Measurements from ENCODE around the gene TRIM28. TPM values are rescaled to one million over a fixed set of nuclear protein-coding genes. Genes with fewer than 3 reads are reported as not detected.

The TRIM28 gene
- polyA plus RNA-seq, 1 donor from 2014 or later: 256 TPM

DNA sequence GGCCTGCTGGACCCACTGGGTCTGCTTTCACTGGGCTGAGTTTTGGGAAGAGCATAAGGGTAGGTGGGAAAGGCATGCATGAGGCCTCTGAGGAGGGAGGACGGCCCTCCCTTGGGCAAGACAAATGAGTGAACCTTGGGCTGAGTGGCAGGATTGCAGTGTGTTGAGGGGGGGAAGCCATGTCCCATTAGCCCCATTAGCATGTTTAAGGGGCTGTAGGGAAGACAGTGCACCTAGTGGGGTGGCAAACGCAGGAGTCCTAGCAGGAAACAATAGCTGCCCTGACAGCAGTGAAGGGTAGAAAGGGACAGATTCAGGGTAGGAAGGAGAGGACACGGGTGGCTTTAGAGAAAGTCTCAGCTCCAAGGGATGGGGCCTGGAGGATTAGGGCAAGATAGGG lies 21.2 kb upstream of the TRIM28 start:
- no peak for TF ChIP-seq POLR2AphosphoS5 (IDR thresholded peaks at IDR 0.05)
- no peak for TF ChIP-seq RAD21 (conservative IDR thresholded peaks at IDR 0.05)
- no peak for TF ChIP-seq TAF1 (IDR thresholded peaks at IDR 0.05; ENCODE audit: low read depth)
- TF ChIP-seq EP300 (conservative IDR thresholded peaks at IDR 0.05; ENCODE audit: poor library complexity, severe bottlenecking): no peak
- TF ChIP-seq, protein P1, sequence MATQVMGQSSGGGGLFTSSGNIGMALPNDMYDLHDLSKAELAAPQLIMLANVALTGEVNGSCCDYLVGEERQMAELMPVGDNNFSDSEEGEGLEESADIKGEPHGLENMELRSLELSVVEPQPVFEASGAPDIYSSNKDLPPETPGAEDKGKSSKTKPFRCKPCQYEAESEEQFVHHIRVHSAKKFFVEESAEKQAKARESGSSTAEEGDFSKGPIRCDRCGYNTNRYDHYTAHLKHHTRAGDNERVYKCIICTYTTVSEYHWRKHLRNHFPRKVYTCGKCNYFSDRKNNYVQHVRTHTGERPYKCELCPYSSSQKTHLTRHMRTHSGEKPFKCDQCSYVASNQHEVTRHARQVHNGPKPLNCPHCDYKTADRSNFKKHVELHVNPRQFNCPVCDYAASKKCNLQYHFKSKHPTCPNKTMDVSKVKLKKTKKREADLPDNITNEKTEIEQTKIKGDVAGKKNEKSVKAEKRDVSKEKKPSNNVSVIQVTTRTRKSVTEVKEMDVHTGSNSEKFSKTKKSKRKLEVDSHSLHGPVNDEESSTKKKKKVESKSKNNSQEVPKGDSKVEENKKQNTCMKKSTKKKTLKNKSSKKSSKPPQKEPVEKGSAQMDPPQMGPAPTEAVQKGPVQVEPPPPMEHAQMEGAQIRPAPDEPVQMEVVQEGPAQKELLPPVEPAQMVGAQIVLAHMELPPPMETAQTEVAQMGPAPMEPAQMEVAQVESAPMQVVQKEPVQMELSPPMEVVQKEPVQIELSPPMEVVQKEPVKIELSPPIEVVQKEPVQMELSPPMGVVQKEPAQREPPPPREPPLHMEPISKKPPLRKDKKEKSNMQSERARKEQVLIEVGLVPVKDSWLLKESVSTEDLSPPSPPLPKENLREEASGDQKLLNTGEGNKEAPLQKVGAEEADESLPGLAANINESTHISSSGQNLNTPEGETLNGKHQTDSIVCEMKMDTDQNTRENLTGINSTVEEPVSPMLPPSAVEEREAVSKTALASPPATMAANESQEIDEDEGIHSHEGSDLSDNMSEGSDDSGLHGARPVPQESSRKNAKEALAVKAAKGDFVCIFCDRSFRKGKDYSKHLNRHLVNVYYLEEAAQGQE (IDR thresholded peaks at IDR 0.05; ENCODE audit: borderline replicate concordance): no peak
- no peak for TF ChIP-seq SMC3 (conservative IDR thresholded peaks at IDR 0.05; ENCODE audit: poor library complexity)
- TF ChIP-seq EZH2 (IDR thresholded peaks at IDR 0.05; ENCODE audit: borderline replicate concordance, insufficient read depth, low read length, poor library complexity, severe bottlenecking): no peak
- TF ChIP-seq, protein P2, sequence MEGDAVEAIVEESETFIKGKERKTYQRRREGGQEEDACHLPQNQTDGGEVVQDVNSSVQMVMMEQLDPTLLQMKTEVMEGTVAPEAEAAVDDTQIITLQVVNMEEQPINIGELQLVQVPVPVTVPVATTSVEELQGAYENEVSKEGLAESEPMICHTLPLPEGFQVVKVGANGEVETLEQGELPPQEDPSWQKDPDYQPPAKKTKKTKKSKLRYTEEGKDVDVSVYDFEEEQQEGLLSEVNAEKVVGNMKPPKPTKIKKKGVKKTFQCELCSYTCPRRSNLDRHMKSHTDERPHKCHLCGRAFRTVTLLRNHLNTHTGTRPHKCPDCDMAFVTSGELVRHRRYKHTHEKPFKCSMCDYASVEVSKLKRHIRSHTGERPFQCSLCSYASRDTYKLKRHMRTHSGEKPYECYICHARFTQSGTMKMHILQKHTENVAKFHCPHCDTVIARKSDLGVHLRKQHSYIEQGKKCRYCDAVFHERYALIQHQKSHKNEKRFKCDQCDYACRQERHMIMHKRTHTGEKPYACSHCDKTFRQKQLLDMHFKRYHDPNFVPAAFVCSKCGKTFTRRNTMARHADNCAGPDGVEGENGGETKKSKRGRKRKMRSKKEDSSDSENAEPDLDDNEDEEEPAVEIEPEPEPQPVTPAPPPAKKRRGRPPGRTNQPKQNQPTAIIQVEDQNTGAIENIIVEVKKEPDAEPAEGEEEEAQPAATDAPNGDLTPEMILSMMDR (IDR thresholded peaks at IDR 0.05; ENCODE audit: poor library complexity, severe bottlenecking): no peak
- TF ChIP-seq MXI1 (conservative IDR thresholded peaks at IDR 0.05; ENCODE audit: poor library complexity, severe bottlenecking): no peak
- Histone ChIP-seq H3K9me2 (ENCODE audit: insufficient read depth, low read length) (no peaks in the 10 kb centered on the region), H3K4me3 (ENCODE audit: low read length) (no peak overlapping the region), H3K27ac (ENCODE audit: low read length) (no peak overlapping the region), H3K9me3 (ENCODE audit: low read length) (no peaks in the 10 kb centered on the region), H3K27me3 (ENCODE audit: insufficient read depth, low read depth, low read length) (no peaks in the 10 kb centered on the region), H3K79me2 (replicated peaks; ENCODE audit: insufficient read depth, low read length) (peaks cover 8% of the 10 kb centered on the region), H3K4me2 (ENCODE audit: low read length) (no peak overlapping the region), H3F3A (ENCODE audit: insufficient read depth, low read length, poor library complexity, severe bottlenecking) (peaks cover 7% of the 10 kb centered on the region), H2AFZ (ENCODE audit: low read depth, low read length) (no peak overlapping the region), H3K36me3 (ENCODE audit: insufficient read depth, low read length) (no peaks in the 10 kb centered on the region), H4K20me1 (ENCODE audit: insufficient read depth) (no peaks in the 10 kb centered on the region), H3K9ac (ENCODE audit: low read length) (no peak overlapping the region)

DNA sequence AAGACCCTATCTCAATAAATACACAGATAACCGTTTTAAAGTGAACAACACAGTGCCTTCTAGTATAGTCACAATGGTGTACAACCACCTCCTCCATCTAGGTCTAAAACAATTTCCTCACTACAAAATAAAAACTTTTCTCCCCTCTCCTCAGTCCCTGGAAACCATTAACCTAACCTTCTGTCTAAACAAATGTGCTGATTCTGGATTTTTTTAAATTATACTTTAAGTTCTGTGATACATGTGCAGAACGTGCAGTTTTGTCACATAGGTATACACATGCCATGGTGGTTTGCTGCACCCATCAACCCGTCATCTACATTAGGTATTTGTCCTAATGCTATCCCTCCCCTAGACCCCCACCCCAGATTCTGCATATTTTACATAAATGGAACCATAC lies 14.5 kb upstream of the TRIM28 start:
- no peaks in the 10 kb centered on the region for H3F3A ChIP-seq (ENCODE audit: insufficient read depth, low read length, poor library complexity, severe bottlenecking)
- H3K4me3 ChIP-seq (ENCODE audit: low read length): no peak overlapping the region
- H3K27me3 ChIP-seq (ENCODE audit: insufficient read depth, low read depth, low read length): no peaks in the 10 kb centered on the region
- no peak overlapping the region for H3K4me2 ChIP-seq (ENCODE audit: low read length)
- no peaks in the 10 kb centered on the region for H3K9me3 ChIP-seq (ENCODE audit: low read length)
- H3K79me2 ChIP-seq (replicated peaks; ENCODE audit: insufficient read depth, low read length): no peaks in the 10 kb centered on the region
- H3K27ac ChIP-seq (ENCODE audit: low read length): no peak overlapping the region
- no peak overlapping the region for H2AFZ ChIP-seq (ENCODE audit: low read depth, low read length)
- TF ChIP-seq MXI1 (conservative IDR thresholded peaks at IDR 0.05; ENCODE audit: poor library complexity, severe bottlenecking) (no peak), POLR2AphosphoS5 (IDR thresholded peaks at IDR 0.05) (no peak), EZH2 (IDR thresholded peaks at IDR 0.05; ENCODE audit: borderline replicate concordance, insufficient read depth, low read length, poor library complexity, severe bottlenecking) (no peak), EP300 (conservative IDR thresholded peaks at IDR 0.05; ENCODE audit: poor library complexity, severe bottlenecking) (no peak), SMC3 (conservative IDR thresholded peaks at IDR 0.05; ENCODE audit: poor library complexity) (no peak), RAD21 (conservative IDR thresholded peaks at IDR 0.05) (no peak), TAF1 (IDR thresholded peaks at IDR 0.05; ENCODE audit: low read depth) (no peak)
- TF ChIP-seq, protein P2 (IDR thresholded peaks at IDR 0.05; ENCODE audit: poor library complexity, severe bottlenecking): no peak
- TF ChIP-seq, protein P1 (IDR thresholded peaks at IDR 0.05; ENCODE audit: borderline replicate concordance): no peak
- no peaks in the 10 kb centered on the region for H3K36me3 ChIP-seq (ENCODE audit: insufficient read depth, low read length)
- H4K20me1 ChIP-seq (ENCODE audit: insufficient read depth): no peaks in the 10 kb centered on the region
- H3K9me2 ChIP-seq (ENCODE audit: insufficient read depth, low read length): no peaks in the 10 kb centered on the region
- H3K9ac ChIP-seq (ENCODE audit: low read length): no peak overlapping the region
